C4-2B (cell line): Measurements from ENCODE around the gene PFKFB1.
A peak's percentile ranks its signal among the peaks of the same experiment; 100 is the strongest.

Experiments used
- ZFX ChIP-seq: fragments of 450-650 bp; IDR thresholded peaks from 2 replicates; pipeline ENCODE4 v1.6.1; 2017
- TF ChIP-seq, protein P1 (sequence below): fragments of 450-650 bp; conservative IDR thresholded peaks from 2 replicates; pipeline ENCODE4 v1.5.1; 2017; ENCODE audit warnings: mild to moderate bottlenecking

DNA sequence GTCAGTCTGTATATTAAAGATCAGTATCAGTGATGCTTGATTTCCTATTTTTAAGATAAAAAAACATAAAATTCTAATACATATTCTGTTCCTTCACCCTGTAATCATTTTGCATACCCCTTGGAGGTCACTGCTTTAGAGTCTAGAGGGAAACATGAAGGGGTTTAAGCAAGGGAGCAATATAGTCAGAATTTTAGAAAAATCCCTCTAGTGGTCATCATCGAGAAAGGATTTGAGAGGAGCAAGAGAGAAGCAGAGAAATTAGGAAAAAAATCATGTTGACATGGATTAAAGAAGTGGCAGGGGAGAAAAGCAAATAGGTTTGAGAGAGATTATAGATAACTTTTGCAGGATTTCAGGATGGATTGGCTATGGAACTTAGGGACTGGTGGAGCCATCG, 17.3 kb upstream of the PFKFB1 start:
- TF ChIP-seq, protein P1, sequence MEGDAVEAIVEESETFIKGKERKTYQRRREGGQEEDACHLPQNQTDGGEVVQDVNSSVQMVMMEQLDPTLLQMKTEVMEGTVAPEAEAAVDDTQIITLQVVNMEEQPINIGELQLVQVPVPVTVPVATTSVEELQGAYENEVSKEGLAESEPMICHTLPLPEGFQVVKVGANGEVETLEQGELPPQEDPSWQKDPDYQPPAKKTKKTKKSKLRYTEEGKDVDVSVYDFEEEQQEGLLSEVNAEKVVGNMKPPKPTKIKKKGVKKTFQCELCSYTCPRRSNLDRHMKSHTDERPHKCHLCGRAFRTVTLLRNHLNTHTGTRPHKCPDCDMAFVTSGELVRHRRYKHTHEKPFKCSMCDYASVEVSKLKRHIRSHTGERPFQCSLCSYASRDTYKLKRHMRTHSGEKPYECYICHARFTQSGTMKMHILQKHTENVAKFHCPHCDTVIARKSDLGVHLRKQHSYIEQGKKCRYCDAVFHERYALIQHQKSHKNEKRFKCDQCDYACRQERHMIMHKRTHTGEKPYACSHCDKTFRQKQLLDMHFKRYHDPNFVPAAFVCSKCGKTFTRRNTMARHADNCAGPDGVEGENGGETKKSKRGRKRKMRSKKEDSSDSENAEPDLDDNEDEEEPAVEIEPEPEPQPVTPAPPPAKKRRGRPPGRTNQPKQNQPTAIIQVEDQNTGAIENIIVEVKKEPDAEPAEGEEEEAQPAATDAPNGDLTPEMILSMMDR: peak; percentile 43
- no peak for TF ChIP-seq ZFX
